Measurements from ENCODE around the gene SLC13A1. TPM values are rescaled to one million over a fixed set of nuclear protein-coding genes. Genes with fewer than 3 reads are reported as not detected.

Gene SLC13A1
- total and polyA plus RNA-seq, 8 donors = 0.18 TPM; not detected in 7

GRCh38 chr7:123143252-123144006 lies 56.3 kb downstream of the SLC13A1 start:
- Histone ChIP-seq H3K27me3 (no peaks in the 10 kb centered on the region), H3K9me3 (no peaks in the 10 kb centered on the region), H3K4me3 (no peak overlapping the region), H3K4me1 (no peaks in the 10 kb centered on the region), H3K27ac (no peak overlapping the region), H3K36me3 (no peaks in the 10 kb centered on the region)
- no peak for DNase-seq
- no peak for TF ChIP-seq POLR2A (IDR thresholded peaks at IDR 0.05)
- no peak for TF ChIP-seq CTCF (IDR thresholded peaks at IDR 0.05)
- no peak for TF ChIP-seq EP300 (IDR thresholded peaks at IDR 0.05)
- no peak for TF ChIP-seq POLR2AphosphoS5 (IDR thresholded peaks at IDR 0.05)
- WGBS, 5 donors = 53 to 71% (median 56%) methylated on average over 3 of the region's 3 CpGs
- intact Hi-C loops (cut with DNase I; ENCODE audit: low total_unique reads) = no loop called here

- Histone ChIP-seq H3K36me3 (no peaks in the 10 kb centered on the region), H3K4me3 (no peak overlapping the region), H3K9me3 (no peaks in the 10 kb centered on the region), H3K4me1 (no peaks in the 10 kb centered on the region), H3K27ac (no peak overlapping the region), H3K27me3 (no peaks in the 10 kb centered on the region)
- no peak for DNase-seq
- intact Hi-C loops (cut with DNase I; ENCODE audit: low total_unique reads) = no loop called here
- no peak for TF ChIP-seq POLR2AphosphoS5 (IDR thresholded peaks at IDR 0.05)
- no peak for TF ChIP-seq EP300 (IDR thresholded peaks at IDR 0.05)
- no peak for TF ChIP-seq CTCF (IDR thresholded peaks at IDR 0.05)
- no peak for TF ChIP-seq POLR2A (IDR thresholded peaks at IDR 0.05)
Measured at GRCh38 chr7:123140561-123140960, 59.2 kb downstream of the SLC13A1 start.

GRCh38 chr7:123135960-123136359 lies 63.8 kb downstream of the SLC13A1 start:
- TF ChIP-seq POLR2A (IDR thresholded peaks at IDR 0.05) = no peak
- no peak for TF ChIP-seq POLR2AphosphoS5 (IDR thresholded peaks at IDR 0.05)
- no peak for TF ChIP-seq EP300 (IDR thresholded peaks at IDR 0.05)
- no peak for TF ChIP-seq CTCF (IDR thresholded peaks at IDR 0.05)
- Histone ChIP-seq H3K9me3 (no peaks in the 10 kb centered on the region), H3K27me3 (no peaks in the 10 kb centered on the region), H3K4me1 (no peaks in the 10 kb centered on the region), H3K4me3 (no peak overlapping the region), H3K27ac (no peak overlapping the region), H3K36me3 (no peaks in the 10 kb centered on the region)
- no peak for DNase-seq
- intact Hi-C loops (cut with DNase I; ENCODE audit: low total_unique reads) = no loop called here
- 55 to 88% (median 86%) methylated on average over 1 of the region's 1 CpG for WGBS, 5 donors

- H3K4me3 ChIP-seq = no peak overlapping the region
- no peaks in the 10 kb centered on the region for H3K4me1 ChIP-seq
- H3K27me3 ChIP-seq = no peaks in the 10 kb centered on the region
- no peaks in the 10 kb centered on the region for H3K36me3 ChIP-seq
- H3K9me3 ChIP-seq = no peaks in the 10 kb centered on the region
- intact Hi-C loops (cut with DNase I; ENCODE audit: low total_unique reads) = no loop called here
- no peak for TF ChIP-seq POLR2A (IDR thresholded peaks at IDR 0.05)
- no peak for TF ChIP-seq CTCF (IDR thresholded peaks at IDR 0.05)
- TF ChIP-seq EP300 (IDR thresholded peaks at IDR 0.05) = no peak
- no peak for TF ChIP-seq POLR2AphosphoS5 (IDR thresholded peaks at IDR 0.05)
- WGBS, 5 donors = 81 to 92% (median 88%) methylated on average over 5 of the region's 5 CpGs
- no peak overlapping the region for H3K27ac ChIP-seq
- no peak for DNase-seq
Measured at GRCh38 chr7:123133924-123134323, 65.8 kb downstream of the SLC13A1 start.
